HG03457 (cell line): Measurements from ENCODE around the gene TNC.

Source experiments
- ATAC-seq: cut with Tn5 transposase; IDR thresholded peaks from one replicate; pipeline ENCODE4 v1.9.1; 2021; ENCODE audit warnings: moderate number of reproducible peaks; ENCODE audit not compliant: unreplicated experiment

TNC gene

GRCh38 chr9:115104908-115105307 lies 13.0 kb downstream of the TNC start:
- no peak for ATAC-seq

- no peak for ATAC-seq
These were observed 14.0 kb downstream of the TNC start for GRCh38 chr9:115103746-115104477.

GRCh38 chr9:115099901-115100300 lies 18.1 kb downstream of the TNC start:
- ATAC-seq, result no peak

- no peak for ATAC-seq
These were observed 19.6 kb downstream of the TNC start for GRCh38 chr9:115098226-115098965.

GRCh38 chr9:115093520-115093919 lies 24.4 kb downstream of the TNC start:
- ATAC-seq, result no peak

- no peak for ATAC-seq
These were observed 27.5 kb downstream of the TNC start for GRCh38 chr9:115090486-115090885.

GRCh38 chr9:115088860-115089259 lies 29.1 kb downstream of the TNC start:
- no peak for ATAC-seq

- no peak for ATAC-seq
These were observed 31.1 kb downstream of the TNC start for GRCh38 chr9:115086886-115087285.

GRCh38 chr9:115086461-115086860 lies 31.5 kb downstream of the TNC start:
- ATAC-seq, result no peak

GRCh38 chr9:115085773-115086377 lies 32.1 kb downstream of the TNC start:
- no peak for ATAC-seq

GRCh38 chr9:115084709-115085108 lies 33.2 kb downstream of the TNC start:
- ATAC-seq, result no peak

GRCh38 chr9:115084157-115084556 lies 33.8 kb downstream of the TNC start:
- no peak for ATAC-seq

GRCh38 chr9:115080242-115080641 lies 37.7 kb downstream of the TNC start:
- no peak for ATAC-seq

GRCh38 chr9:115079156-115079555 lies 38.8 kb downstream of the TNC start:
- ATAC-seq, result no peak

- ATAC-seq, result no peak
These were observed 44.5 kb downstream of the TNC start for GRCh38 chr9:115073456-115073855.

GRCh38 chr9:115071176-115071575 lies 46.8 kb downstream of the TNC start:
- ATAC-seq, result no peak

GRCh38 chr9:115069771-115070170 lies 48.2 kb downstream of the TNC start:
- ATAC-seq, result no peak

GRCh38 chr9:115069302-115069701 lies 48.7 kb downstream of the TNC start:
- ATAC-seq, result no peak

- ATAC-seq, result no peak
These were observed 49.9 kb downstream of the TNC start for GRCh38 chr9:115068031-115068430.

GRCh38 chr9:115063058-115063845 lies 54.7 kb downstream of the TNC start:
- ATAC-seq, result no peak

- ATAC-seq, result no peak
These were observed 59.2 kb downstream of the TNC start for GRCh38 chr9:115058684-115059315.
